Iris pigment epithelial cell (primary cell): ENCODE results near the gene GLT8D1.
"Not testable (repeated sequence)": the region's sequence is repeated elsewhere in the genome, so short reads cannot be mapped to it uniquely, and the experiment has no call there.

Experiments used
- DNase-seq: peaks from one replicate; pipeline ENCODE4 v3.0.0-alpha.2; 2011; ENCODE audit warnings: low read depth

The GLT8D1 gene

GRCh38 chr3:52679811-52680210 is 25.8 kb downstream of the GLT8D1 start:
- peak; percentile 56 for DNase-seq

GRCh38 chr3:52679199-52679538 is 26.4 kb downstream of the GLT8D1 start:
- DNase-seq: no peak

- DNase-seq: no peak
Measured at GRCh38 chr3:52678265-52679198, 27.1 kb downstream of the GLT8D1 start.

GRCh38 chr3:52676201-52676600 is 29.4 kb downstream of the GLT8D1 start:
- DNase-seq: not testable (repeated sequence)

- DNase-seq: no peak
Measured at GRCh38 chr3:52671676-52672075, 33.9 kb downstream of the GLT8D1 start.

GRCh38 chr3:52670621-52671521 is 34.7 kb downstream of the GLT8D1 start:
- DNase-seq: peak; percentile 100

- DNase-seq: no peak
Measured at GRCh38 chr3:52663098-52663497, 42.5 kb downstream of the GLT8D1 start.

- DNase-seq: no peak
Measured at GRCh38 chr3:52660046-52660445, 45.5 kb downstream of the GLT8D1 start.

- DNase-seq: no peak
Measured at GRCh38 chr3:52655895-52656294, 49.7 kb downstream of the GLT8D1 start.

- no peak for DNase-seq
Measured at GRCh38 chr3:52651592-52651991, 54.0 kb downstream of the GLT8D1 start.

- DNase-seq: peak; percentile 25
Measured at GRCh38 chr3:52650439-52650838, 55.2 kb downstream of the GLT8D1 start.

GRCh38 chr3:52649461-52650210 is 56.0 kb downstream of the GLT8D1 start:
- peak; percentile 60 for DNase-seq

GRCh38 chr3:52645549-52645948 is 60.0 kb downstream of the GLT8D1 start:
- no peak for DNase-seq
